Dermis microvascular lymphatic vessel endothelial cell (primary cell): ENCODE data around the gene UBAC2. TPM values are rescaled to one million over a fixed set of nuclear protein-coding genes. Genes with fewer than 3 reads are reported as not detected.
"Not testable (repeated sequence)": the region's sequence is repeated elsewhere in the genome, so short reads cannot be mapped to it uniquely, and the experiment has no call there.

Source experiments
- DNase-seq, 2 donors: peaks; one replicate each; pipeline versions ENCODE4 v3.0.0 to v3.0.0-alpha.2; 2010; ENCODE audit warnings: low read depth in 2 of 2
- total RNA-seq: library from RNA; depleted of rRNA; stranded (reverse); fragments of >200 nt; gene quantifications from 2 replicates; pipeline ENCODE4 v1.2.1, GENCODE V29; 2014

UBAC2 gene
- total RNA-seq, 1 donor from 2014 or later, result 25.8 TPM

DNA sequence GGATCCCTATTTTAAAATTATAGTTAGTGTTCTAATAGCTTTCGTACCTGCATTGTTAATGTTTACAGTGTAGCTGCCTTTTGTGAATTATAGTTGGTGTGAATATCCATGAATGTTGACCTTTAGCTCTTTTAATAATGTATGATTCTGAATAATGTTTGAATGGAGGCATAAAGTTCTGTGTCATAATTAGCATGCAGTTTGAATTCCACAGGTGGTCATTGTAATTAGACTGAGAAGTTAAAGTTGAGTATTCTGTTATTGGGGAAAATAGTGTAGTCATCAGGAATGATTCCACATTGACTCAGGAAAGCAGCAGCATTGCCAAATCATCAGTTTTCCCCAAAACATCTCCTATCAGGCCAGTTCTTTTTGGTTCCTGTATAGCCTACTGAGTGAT, 45.4 kb downstream of the UBAC2 start:
- DNase-seq, result no peak

DNA sequence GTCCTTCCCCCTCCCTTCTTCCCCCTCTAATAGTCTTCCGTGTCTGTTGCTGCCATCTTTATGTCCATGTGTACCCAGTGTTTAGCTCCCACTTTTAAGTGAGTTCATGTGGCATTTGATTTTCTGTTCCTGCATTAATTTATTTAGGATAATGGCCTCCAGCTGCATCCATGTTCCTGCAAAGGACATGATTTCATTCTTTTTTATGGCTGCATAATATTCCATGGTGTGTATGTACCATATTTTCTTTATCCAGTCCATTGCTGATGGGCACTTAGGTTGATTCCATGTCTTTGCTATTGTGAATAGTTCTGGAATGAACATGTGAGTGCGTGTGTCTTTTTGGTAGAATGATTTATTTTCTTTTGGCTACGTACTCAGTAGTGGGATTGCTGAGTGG, 48.5 kb downstream of the UBAC2 start:
- DNase-seq, result not testable (repeated sequence)

DNA sequence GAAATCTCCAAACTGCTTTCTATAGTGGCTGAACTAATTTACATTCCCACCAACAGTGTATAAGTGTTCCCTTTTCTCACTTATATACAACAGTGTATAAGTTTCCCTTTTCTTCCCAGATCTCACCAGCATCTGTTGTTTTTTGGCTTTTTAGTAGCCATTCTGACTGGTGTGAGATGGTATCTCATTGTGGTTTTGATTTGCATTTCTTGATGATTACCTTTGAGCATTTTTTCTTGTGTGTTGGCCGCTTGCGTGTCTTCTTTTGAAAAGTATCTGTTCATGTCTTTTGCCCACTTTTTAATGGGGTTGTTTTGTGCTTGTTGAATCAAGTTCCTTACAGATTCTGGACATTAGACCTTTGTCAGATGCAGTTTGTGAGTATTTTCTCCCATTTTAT, 49.0 kb downstream of the UBAC2 start:
- DNase-seq, result not testable (repeated sequence)

DNA sequence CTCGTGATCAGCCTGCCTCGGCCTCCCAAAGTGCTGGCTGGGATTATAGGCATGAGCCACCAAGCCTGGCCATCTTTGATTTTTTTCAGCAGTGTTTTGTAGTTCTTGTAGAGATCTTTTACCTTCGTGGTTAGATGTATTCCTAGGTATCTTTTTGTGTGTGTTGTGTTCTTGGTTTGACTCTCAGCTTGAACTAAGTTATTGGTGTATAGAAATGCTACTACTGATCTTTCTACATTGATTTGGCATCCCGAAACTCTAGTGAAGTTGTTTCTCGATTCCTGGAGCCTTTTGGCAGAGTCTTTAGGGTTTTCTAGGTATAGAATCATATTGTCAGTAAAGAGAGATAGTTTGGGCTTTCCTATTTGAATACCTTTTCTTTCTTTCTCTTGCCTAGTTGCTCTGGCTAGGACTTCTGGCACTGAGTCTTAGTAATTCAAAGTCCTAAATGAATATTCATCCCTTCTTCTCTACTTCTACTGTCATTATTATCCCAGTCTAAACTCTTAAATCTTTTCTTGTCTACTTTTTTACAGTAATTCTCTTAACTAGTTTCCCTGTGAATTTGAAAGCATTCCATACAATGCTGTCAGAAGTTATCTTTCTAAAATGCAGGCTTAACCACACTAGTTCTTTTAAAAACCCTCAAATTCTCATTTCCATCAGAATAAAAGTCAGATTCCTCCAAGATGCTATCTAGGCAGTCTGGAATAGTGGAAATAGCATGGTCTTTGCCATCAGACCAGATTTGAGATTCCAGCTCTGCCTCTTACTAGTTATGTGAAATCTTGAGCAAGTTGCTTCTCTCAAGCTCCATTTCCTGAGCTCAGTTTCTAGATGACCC, 50.5 kb downstream of the UBAC2 start:
- no peak for DNase-seq

DNA sequence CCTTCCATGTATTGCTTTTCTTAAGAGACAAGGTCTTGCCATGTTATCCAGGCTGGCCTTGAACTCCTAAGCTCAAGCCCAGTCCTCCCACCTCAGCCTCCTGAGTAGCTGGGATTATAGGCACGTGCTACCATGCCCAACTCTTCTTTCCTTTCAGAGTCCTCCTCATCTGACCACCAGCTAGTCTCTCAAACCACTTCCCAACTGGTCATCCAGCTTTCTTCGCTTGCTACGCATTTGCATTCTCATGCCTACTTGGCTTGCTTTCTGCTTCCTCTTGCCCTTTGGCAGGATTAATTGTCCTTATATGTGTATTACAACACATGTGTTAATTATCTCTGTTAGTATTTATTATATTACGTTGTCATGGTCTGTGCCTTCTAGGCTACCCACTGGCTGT, 51.3 kb downstream of the UBAC2 start:
- no peak for DNase-seq

DNA sequence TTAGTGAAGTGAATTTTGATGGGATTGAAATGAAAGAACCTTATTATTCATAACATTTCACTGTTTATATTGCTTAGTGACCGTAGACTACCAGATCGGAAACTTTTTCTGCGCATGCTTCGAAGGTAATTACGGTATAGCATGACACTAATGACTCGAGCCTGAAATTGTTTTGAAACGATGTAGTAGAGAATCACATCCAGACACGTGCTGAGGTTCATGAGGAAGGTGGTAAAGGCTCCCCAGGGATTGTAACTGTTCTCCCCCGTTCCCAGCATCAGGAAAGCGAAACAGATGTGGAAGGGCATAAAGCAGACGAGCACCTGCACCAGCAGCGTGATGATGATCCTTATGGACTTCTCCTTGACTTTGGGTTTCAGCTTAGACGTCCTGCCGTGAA, 54.2 kb downstream of the UBAC2 start:
- no peak for DNase-seq

DNA sequence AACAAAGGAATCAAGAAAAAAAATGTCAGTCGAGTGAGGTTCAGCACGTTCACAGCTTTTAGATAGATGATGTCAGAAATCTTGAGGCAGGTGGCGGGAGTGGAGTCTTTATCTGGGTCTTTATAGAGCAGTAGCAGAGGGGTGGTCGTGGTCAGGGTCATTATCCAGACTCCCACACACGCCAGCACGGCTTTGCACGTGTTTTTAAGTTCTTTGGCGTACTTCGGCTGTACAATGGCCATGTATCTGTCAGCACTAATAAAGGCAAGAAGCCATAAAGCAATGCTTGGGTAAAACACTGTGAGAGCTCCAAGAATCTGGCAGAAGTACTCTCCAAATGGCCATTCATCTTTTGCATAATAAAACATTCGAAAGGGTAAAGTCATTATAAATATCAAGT, 54.6 kb downstream of the UBAC2 start:
- DNase-seq, result no peak

DNA sequence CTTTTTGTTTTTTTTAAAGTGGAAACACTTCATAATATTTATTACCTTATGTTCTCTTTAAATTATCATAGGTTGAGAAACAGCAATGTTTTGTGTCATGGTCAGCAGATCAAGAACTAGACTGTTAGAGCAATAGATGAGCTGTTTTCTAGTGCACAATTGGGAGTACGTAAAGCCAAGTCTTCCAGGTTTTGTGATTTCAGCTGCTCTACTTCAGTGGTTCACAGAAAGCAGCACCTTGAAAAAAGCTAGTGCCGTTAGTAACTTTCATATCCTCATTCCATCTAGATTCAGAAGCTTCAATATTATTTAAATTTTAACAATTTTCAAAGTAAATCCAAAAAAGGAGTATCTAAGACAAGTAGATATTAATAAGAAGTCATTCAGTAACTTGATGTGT, 55.6 kb downstream of the UBAC2 start:
- no peak for DNase-seq

DNA sequence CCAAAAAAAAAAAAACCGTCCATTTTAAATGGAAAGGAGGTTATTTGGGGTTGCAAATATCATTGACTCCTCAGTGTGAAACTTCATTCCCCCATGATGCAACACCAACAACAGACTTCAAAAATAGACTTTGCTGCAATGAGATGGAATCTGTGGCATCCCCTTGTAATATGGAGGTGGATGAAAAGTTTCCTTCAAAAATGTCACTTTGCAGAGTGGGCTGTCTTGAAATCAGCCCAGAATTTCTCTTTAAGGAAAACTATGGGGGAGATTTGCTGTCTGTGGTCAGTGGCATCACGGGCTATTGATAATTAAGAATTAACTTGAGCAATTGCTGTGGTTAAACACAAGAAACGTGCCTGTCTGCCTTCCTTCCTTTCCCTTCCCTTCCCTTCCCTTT, 56.1 kb downstream of the UBAC2 start:
- no peak for DNase-seq

DNA sequence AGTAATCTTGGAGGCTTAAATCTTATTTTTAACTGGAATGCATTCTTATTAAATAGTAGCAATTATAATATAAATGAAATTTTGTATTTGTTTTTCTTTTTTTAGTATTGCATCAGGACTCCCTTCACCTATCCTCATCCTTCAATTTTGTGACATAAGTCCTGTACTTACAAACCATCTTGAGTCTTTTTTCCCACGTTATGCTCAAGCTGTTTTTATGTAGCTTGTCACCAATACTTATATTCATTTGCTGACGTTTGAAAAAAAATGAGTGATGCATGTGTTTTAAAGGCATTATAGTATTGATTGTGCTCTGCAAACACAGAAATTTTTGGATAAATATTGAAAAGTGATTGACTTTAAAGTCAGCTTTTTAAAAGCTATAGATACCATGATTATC, 56.6 kb downstream of the UBAC2 start:
- no peak for DNase-seq

DNA sequence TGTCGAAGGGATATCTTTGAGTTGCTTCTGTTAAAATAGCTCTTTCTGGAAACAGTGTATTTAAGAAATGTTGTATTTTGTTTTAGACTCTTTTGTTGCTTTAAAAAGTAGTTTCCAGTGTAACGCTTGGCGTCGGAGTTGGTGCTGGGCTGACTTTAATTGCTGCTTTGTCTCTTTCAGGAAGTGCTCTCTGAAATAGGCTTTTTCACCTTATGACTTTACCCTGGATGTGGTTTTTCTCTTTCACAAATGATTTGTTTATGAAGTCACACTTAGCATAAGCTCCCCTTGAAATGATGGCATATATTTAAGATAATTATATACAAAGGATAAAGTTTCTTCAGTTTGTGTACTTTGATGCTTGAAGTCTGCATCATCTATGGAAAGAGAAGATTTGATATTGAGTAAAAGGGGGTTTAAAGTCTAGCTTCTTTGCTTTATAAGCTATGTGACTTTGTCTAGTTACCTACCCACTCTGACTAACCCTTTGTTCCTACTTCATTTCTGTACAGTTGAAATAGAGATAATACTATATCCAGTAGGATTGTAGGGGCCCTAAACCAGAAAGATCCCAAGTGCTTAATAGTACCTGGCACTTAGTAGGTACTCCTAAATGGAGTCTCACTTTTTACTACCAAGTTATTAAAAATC, 57.7 kb downstream of the UBAC2 start, which contains the start of gene GPR18:
Gene GPR18, minus strand, starts transcription at position 170 of the 651 bp plus-strand sequence. CDS start 2,507 bp downstream, outside the sequence.
- DNase-seq, result peak in 1 of 2 donors; percentile 5

DNA sequence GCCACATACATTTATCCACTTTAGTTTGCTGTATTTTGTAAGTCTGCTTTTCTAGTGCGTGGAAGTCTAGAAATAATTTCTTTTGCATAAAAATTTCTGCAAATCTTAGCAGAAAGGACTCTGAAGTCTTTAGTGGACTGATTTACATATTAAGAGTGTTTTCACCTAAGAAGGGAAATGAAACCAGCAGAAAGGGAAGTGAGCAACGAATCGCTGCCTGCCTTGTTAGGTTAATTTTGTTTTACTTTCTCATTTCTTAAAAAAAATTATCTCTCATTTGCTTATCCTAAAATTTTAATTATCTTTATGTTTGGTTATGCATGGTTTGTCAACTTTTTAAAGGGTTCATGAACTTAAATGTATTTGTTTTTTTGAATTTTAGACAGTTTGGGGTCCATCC, 58.3 kb downstream of the UBAC2 start:
- no peak for DNase-seq

DNA sequence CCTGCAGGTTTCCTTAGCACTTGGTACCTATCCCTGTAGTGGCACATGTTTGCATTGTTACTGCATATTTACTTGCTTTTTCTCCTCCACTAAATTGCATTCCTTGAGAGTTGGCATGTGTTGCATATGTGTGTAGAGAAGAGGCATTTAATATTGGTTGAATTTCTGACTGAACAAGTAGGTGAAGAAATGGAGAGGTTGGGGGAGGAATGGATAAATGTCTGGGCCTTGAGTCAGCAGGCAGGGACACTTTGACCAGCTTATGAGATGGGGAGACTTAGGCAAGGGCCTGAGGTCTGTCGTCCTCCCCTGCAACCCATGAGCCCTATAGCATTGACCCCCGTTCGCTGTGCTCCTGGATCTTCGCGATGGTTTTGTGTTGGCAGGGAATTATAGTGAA, 59.6 kb downstream of the UBAC2 start:
- no peak for DNase-seq

DNA sequence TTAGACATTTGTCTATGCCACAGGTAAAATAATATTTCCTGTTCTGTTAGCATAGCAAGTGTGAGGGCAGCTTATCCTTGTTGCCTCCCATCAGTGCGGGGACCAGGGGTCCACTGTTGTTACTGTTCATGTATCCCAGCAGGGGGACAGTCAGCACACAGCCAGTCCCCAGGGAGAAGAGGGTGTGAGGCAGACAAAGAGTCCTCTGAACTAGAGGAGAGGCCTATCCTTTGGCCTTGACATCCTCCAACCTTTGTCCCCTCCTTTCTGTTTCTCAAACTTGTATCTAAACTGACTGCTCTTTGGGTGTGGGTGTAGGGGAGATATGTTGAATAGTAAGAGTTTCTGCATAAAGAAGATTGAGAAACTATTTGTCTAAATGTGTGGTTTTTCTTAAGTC, 60.4 kb downstream of the UBAC2 start:
- DNase-seq, result no peak

DNA sequence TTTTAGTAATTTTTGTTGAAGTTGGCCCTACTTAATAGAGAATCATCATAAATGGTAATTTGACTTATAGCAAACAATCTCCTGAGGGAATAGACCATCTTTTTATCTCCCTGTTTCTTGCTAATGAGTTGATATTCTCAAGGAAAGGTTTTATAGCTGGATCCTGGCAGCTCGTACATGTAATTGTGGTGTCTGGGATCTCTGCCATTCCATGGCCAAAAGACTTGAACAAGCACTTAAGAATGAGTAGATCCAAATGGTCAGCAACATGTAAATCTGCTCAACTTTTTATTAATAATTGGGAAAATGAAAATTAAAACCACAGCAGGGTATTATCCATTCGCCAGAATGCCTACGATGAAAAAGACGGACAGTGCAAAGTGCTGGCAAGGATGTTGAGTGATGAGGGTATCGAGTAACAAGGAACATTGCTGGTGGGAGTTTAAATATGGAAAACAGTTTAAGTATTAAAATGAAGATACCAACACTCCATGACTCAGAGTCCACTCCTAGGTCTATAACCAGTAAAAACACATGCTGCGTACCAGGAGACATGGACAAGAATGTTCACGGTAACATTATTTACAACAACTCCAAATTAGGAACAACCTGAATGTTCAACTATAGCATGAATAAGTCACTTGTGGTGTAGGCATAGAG, 62.6 kb downstream of the UBAC2 start:
- no peak for DNase-seq

DNA sequence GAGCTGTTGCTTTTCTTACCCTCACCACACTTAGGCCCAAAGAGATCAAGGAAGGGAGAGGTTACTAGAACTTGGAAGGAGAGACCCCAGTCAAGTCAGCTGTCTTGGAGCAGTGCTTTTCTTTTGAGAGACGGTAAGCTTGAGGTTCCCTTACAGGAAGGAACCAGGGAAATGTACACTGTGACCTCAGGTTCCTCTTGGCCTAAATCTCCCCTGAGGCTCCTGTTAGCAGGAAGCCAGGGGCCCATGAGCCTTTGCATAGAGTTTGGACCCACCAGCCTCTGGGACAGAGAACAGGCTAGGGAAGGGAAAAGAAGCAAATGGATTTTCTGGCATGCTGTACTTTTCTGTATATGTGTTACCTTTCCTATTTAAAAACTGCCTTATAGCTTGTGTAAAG, 63.4 kb downstream of the UBAC2 start:
- DNase-seq, result peak in 1 of 2 donors; percentile 18

DNA sequence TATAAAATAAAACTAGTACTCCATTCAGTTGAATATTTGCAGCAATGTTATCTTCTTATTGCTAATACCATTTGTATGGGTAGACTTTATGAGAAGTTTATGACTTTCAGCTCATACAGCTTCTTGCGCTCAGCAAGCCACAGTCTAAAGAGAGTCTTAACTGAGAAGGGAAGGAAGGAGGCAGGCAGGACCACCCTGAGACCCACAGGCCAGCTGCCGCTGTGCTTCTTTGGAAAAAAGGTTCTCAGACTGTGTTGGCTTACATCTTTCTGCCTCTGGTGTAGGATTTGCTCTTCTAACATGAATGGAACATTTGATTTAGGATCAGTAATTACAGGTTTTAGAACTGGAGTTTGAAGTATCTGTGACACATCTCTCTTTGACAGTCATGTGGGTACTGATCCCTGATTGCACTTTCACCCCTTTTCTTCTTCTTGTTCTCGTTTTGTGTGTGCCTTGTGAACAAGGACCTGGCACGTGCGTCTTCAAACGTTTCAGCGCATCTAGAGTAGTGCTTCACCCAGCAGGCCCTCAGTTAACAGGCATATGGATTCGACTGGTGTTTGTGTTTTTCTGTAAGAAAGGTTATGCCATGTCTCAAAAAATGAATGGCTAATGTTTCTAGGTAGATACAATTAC, 64.6 kb downstream of the UBAC2 start:
- no peak for DNase-seq

DNA sequence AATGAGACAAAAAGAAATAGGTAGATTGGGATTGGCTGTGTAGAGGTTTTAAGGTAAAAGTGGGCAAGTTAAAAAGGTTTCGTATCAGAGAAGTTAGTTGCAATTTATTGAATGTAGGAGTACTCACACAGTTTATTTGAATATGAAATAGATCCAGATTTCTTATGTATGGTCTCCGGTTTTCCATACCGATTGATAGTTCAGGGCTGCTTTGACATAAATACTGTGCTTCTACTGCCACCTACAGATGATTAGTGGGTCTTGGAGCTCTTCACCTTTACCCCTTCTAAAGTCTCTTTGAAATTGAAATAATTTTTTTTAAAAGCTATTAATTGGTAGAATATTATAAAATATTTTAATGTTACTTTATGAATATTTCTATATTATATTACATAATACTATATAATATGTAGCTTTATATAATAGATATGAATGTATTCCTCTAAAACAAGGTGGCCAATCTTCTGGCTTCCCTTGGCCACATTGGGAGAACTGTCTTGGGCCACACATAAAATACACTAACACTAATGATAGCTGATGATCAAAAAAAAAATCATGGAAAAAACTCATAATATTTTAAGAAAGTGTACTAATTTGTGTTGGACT, 65.3 kb downstream of the UBAC2 start:
- peak; percentile 66 to 75 for DNase-seq

DNA sequence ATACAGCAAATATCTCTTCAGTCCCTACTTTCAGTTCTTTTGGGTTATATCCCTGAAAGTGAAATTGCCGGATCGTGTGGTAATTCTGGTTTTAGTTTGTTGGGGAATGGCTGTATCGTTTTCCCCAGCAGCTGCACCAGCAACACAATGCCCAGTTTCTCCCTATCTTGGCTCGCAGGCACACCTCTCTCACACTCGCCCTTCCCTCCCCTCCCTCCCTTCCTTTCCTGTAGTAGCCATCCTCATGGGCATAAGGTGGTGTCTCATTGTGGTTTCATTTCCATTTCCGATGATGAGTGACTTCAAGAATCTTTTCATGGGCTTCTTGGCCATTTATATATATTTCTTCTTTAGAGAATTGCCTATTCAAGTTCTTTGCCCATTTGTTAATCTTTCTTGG, 66.2 kb downstream of the UBAC2 start:
- no peak for DNase-seq

DNA sequence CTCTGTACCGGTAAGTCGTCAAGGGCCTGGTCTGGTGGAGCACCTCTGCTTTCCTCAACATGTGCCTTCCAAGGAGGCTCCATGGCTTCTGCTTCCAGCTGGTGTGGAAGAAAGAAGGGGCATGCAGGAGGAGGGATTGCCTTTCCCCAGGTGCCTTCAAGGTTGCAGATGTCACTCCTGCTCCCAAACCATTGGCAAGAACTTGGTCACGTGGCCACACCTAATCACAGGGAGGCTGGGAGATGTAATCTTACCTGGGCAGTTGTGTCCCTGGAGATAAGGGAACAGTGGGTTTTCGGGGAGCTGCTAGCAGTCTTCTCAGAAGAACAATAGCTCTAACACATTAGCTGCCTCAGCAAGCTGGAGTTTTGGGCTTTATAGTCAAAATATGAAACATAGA, 67.3 kb downstream of the UBAC2 start:
- DNase-seq, result no peak

DNA sequence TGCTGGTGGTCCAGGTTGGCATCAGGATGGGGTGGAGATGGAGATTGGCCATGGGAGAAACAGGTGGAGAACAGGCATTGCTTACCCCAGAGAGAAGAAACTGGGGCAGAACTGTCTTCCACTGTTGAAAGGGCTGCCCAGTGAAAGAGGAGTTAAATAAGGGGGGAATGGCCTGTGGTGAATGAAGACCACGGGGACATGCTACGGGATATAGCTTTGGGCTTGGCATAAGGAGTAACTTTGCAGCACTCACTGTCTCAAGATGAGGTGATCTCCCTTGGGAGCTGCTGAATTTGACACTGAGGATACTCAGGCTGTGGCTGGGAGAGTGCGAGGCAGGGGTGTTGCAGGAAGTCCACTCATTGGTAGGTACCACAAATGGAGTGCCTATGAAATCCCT, 68.2 kb downstream of the UBAC2 start:
- no peak for DNase-seq
